ENCODE results near the gene AFG3L2.

The AFG3L2 gene

DNA sequence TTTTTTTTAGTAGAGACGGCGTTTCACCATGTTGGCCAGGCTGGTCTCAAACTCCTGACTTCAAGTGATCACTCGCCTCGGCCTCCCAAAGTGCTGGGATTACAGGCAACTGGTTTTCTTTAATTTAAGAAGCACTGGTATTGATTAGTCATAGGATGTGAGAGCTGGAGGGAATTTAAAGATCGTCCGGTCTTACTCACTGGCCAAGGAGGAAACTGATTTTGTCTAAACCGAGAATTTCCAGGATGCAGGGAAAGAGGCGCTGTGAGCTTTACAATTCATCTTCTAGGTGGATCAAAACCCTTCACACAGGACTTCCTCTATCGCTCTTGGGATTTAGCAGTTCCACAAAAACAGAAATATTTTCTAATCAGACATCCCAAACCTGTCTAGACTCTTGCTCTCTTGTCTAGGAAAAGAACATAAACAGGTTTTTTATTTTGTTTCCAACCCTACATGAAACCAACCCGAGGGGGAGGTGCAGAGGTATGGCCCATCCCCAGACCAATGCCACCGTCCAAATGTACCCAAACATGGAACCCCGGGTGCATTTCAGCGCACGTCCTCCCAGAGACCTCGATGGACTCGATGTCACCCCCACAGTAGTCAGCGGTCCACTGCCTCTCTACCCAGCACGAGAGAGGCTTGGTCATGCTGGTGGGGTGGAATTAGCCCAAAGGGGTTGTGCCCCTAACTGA, 81.5 kb downstream of the AFG3L2 start:
- no peak for ATAC-seq

DNA sequence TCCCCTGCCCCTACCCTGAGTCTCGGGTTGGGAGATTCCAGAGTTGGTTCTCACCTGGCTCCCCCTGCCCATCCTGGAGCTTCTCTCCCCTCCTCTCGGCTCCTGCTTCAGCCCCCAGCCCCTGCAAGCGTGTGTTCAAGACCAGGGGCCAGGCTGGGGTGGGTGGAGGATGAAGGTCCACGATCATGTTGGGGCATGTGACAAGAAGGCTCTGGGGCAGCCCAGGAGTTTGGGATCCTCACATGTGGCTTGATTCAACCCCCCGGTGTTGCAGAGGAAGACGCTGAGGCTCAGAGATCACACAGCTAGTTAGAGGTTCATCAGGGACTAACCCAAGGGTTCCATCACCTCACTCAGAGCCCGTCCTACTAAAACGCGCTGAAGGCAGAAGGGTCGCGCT, 83.2 kb downstream of the AFG3L2 start:
- H3K4me3 Mint-ChIP-seq: no peak overlapping the region
- H3K9me3 Mint-ChIP-seq: no peaks in the 10 kb centered on the region
- H3K27me3 Mint-ChIP-seq: peaks cover 50% of the 10 kb centered on the region
- no peak for ATAC-seq
- no peaks in the 10 kb centered on the region for H3K36me3 Mint-ChIP-seq
- no peaks in the 10 kb centered on the region for H3K4me1 Mint-ChIP-seq
- no peak overlapping the region for H3K27ac Mint-ChIP-seq

More for the DNA sequence above, 81.5 kb downstream of the AFG3L2 start:
- Mint-ChIP-seq H3K36me3 (no peaks in the 10 kb centered on the region), H3K27ac (no peak overlapping the region), H3K27me3 (peaks cover 36% of the 10 kb centered on the region), H3K9me3 (no peaks in the 10 kb centered on the region), H3K4me3 (no peak overlapping the region), H3K4me1 (no peaks in the 10 kb centered on the region)

DNA sequence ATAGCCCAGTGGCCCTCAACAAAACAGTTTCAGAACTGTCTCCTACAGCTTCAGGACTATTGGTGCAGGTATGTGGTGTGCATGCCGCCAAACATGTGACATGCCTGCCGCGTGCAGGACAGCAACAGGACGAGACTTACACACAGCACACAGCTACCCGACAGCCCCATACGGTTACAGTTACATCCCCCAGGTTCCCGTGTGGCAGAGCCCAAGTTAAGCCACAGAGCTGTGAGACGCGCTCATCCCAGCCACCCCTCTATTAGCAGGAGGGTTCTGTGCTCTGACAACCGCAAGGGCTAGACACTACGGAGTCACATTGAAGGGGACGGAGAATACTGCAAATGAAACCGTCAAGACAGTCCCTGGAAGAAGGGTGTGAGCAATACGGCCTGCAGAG, 85.3 kb downstream of the AFG3L2 start:
- ATAC-seq: no peak
- Mint-ChIP-seq H3K36me3 (no peaks in the 10 kb centered on the region), H3K4me1 (peaks cover 4% of the 10 kb centered on the region), H3K27me3 (peaks cover 71% of the 10 kb centered on the region), H3K27ac (no peak overlapping the region), H3K4me3 (no peak overlapping the region), H3K9me3 (no peaks in the 10 kb centered on the region)

DNA sequence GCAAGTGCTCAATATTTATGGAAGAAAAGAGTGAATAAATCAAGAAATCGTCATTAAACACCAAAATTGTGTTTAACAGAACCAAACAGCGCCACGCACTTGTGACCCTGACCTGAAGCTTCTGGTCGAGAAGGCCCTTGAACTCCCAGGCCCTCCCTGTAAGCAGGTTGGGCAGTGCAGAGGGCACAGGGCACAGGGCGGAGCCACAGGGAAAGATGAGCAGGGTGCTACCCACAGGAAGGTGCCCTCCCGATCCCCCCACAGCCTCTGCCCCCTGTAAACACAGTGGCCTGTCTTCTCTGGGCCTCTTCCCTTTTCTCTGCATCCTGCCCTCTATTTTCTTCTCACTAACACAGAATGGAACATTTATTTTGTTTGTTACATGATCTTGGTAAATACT, 85.9 kb downstream of the AFG3L2 start:
- peaks cover 77% of the 10 kb centered on the region for H3K27me3 Mint-ChIP-seq
- H3K9me3 Mint-ChIP-seq: no peaks in the 10 kb centered on the region
- no peak overlapping the region for H3K4me3 Mint-ChIP-seq
- ATAC-seq: no peak
- peaks cover 4% of the 10 kb centered on the region for H3K4me1 Mint-ChIP-seq
- no peaks in the 10 kb centered on the region for H3K36me3 Mint-ChIP-seq
- H3K27ac Mint-ChIP-seq: no peak overlapping the region

DNA sequence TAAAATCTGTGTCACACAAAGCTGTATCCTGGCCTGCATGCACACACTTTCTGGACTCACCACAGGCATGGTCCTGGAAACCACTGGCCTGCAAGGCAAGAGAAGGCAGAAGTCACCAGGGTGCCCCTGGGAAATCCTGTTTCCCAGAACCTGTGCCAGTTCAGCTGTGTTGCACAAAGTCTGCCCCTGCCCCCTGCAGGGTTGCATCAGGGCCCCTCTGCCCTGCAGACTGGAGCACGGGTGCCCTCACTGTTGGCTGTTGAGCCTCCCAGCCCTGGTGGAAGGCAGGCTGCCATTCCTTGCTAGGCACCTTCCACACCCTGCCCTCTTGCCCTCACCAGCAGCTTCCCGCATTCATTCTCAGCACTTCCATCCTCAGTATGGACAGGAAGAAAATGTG, 86.9 kb downstream of the AFG3L2 start:
- ATAC-seq: no peak
- peaks cover 4% of the 10 kb centered on the region for H3K4me1 Mint-ChIP-seq
- H3K9me3 Mint-ChIP-seq: no peaks in the 10 kb centered on the region
- H3K36me3 Mint-ChIP-seq: no peaks in the 10 kb centered on the region
- H3K27ac Mint-ChIP-seq: no peak overlapping the region
- H3K27me3 Mint-ChIP-seq: peaks cover 84% of the 10 kb centered on the region
- no peak overlapping the region for H3K4me3 Mint-ChIP-seq

DNA sequence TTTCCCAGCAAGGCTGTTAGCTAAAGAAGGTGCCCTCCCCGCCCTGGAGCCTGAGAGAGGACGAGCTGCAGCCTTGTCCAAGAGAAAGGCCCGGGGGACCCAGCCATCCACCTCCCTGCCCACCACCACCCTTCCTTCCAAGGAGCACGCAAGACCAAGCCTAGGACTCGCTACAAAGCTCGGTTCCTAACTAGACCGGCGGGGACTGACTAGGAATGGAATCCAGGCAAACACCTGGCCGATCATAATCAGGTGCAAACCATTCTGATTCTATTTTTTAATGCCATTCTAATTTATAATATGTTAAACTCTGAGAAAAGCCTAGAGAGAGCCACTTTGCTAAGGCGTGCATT, 88.6 kb downstream of the AFG3L2 start:
- no peak for ATAC-seq
- Mint-ChIP-seq H3K4me1 (peaks cover 4% of the 10 kb centered on the region), H3K9me3 (no peaks in the 10 kb centered on the region), H3K36me3 (no peaks in the 10 kb centered on the region), H3K27me3 (peaks cover 77% of the 10 kb centered on the region), H3K4me3 (no peak overlapping the region), H3K27ac (no peak overlapping the region)

DNA sequence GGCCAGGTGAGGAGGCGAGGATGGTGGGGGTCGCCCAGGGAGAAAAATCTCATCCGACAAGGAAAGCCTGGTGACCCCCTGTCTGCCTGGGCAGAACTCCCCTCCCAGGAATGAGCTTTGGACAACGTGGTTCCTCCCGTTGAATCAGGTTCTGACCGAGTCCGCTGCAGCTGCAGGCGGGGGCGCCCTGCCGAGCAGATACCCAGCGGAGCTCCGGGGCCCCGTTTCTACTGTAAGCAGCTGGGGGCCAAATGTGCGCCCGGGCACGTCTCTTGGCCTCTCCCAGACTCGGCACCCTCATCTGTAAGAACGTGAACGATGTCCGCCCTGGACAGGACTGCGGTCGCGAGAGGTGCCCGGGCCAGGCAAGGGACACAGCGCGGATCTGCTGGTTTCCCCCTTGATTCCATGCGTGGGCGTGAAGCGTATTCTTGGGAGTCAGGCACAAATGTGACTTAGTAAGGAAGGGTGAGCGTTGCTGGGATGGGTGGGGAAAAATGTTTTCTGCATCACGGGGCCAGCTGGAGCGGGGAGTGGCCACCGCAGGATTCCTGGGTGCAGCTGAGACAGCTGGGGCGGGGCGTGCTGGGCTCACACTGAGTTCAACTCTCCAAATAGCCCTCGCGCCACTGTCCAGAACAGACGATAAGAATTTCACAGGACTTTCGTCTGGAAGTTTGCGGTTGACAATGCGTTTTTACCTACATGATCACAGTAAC, 89.2 kb downstream of the AFG3L2 start:
- Mint-ChIP-seq H3K27me3 (peaks cover 77% of the 10 kb centered on the region), H3K4me3 (peak overlapping the region; percentile 15), H3K9me3 (no peaks in the 10 kb centered on the region), H3K36me3 (no peaks in the 10 kb centered on the region), H3K4me1 (peaks cover 4% of the 10 kb centered on the region), H3K27ac (no peak overlapping the region)
- ATAC-seq: no peak

DNA sequence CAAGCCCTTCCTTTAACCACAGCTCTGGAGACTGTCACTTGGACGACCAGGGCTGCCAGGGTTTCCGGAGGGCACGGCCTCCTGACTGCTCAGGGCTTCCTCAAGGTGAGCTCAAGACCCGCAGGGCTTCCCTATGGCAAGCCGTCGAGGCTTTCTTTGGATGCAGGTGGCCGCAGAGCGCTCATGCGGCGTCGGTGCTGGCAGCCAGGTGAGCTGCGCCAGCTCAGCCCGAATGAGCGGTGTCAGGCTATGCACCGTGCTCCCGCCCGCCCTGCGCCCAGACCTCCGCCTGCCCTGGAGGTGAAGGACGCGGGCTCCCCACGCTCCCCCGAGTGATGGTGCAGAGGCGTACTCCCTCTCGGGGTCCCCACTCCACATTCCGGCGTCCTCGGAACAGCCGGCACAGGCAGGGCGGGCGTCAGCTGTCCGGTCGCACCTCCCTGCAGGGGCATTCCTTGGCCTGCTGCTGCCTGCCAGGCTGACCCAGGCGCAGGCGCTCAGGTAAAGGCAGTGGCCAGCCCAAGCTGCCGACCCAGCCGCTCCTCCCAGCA, 89.8 kb downstream of the AFG3L2 start:
- peaks cover 4% of the 10 kb centered on the region for H3K4me1 Mint-ChIP-seq
- H3K27ac Mint-ChIP-seq: no peak overlapping the region
- H3K9me3 Mint-ChIP-seq: no peaks in the 10 kb centered on the region
- H3K27me3 Mint-ChIP-seq: peaks cover 74% of the 10 kb centered on the region
- no peaks in the 10 kb centered on the region for H3K36me3 Mint-ChIP-seq
- no peak for ATAC-seq
- H3K4me3 Mint-ChIP-seq: no peak overlapping the region

DNA sequence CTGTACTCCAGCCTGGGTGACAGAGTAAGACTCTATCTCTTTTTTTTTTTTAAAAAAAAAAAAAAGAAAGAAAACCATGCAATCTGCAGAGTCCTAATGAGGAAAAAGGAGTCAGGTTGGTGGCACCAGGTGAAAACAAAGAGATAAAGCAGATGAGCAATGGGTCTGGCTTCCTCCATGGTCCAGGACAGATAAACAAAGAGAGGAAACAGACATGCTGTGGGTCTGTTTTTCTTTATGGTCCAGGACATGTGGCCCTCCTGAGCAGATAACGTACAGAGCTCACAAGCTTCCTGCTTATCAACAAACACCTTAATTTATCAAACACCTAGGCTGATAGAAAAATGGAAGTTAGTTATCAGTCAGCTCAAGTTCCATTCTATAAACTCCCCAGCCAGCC, 93.4 kb downstream of the AFG3L2 start:
- no peak overlapping the region for H3K27ac Mint-ChIP-seq
- no peak overlapping the region for H3K4me3 Mint-ChIP-seq
- ATAC-seq: no peak
- peaks cover 74% of the 10 kb centered on the region for H3K27me3 Mint-ChIP-seq
- peaks cover 4% of the 10 kb centered on the region for H3K4me1 Mint-ChIP-seq
- H3K36me3 Mint-ChIP-seq: no peaks in the 10 kb centered on the region
- no peaks in the 10 kb centered on the region for H3K9me3 Mint-ChIP-seq

DNA sequence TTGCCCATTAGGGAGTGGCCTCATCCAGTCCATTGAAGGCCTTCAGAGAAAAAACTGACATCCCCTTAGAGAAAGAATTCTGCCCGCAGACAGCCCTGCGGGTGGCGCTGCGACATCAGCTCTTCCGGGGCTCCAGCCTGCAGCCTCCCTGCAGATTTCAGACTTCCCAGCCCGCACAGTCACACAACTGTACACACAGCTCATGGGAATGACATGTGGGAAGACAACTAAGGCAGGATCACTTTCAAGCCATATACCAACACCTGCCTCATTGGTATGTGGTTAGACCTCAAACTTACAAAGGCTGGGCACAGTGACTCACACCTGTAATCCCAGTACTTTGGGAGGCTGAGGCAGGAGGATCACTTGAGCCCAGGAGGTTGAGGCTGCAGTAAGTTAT, 93.8 kb downstream of the AFG3L2 start:
- Mint-ChIP-seq H3K4me3 (no peak overlapping the region), H3K9me3 (no peaks in the 10 kb centered on the region), H3K36me3 (no peaks in the 10 kb centered on the region), H3K27me3 (peaks cover 70% of the 10 kb centered on the region), H3K4me1 (peaks cover 4% of the 10 kb centered on the region), H3K27ac (no peak overlapping the region)
- ATAC-seq: no peak

DNA sequence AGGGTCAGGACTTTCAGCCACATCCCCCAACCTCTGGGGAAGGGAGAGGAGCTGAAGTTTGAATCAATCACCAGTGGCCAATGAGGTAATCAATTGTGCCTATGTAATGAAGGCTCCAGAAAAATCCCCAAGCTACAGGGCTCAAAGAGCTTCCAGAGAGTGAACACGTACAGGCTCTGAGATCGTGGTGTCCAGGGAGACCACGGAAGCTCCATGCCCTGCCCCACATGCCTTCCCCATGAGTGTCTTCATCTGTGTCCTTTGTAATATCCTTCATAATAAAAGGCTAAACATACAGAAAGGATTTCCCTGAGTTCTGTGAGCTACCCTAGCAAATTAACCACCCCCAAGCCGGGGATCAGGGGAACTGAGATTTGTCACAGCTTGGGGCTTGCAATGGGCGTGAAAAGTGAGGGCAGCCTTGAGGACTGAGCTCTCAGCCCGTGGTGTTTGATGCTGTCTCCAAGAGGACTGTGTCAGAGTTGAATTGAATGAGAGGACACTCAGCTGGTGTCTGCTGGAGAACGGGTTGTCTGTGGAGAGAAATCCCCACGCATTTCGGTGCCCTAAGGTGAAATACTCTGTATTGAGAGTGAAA, 94.5 kb downstream of the AFG3L2 start:
- Mint-ChIP-seq H3K27me3 (peaks cover 70% of the 10 kb centered on the region), H3K4me3 (no peak overlapping the region), H3K9me3 (no peaks in the 10 kb centered on the region), H3K36me3 (no peaks in the 10 kb centered on the region), H3K4me1 (peaks cover under 1% of the 10 kb centered on the region), H3K27ac (no peak overlapping the region)
- ATAC-seq: no peak

DNA sequence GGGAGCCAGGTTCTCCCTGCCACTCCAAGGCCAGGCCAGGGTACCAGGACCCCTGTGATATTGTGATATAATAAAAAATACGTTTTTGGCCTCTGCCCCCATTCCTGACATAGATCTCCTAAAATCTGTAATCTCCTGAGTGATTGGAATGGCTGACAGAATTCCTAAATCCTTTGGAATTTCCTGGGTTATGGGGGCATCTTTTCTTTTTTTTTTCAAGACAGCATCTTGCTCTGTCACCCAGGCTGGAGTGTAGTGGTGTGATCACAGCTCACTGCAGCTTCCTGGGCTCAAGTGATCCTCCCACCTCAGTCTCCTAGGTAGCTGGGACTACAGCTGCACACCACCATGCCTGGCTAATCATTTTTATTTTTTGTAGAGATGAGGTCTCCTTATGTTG, 95.2 kb downstream of the AFG3L2 start:
- no peaks in the 10 kb centered on the region for H3K36me3 Mint-ChIP-seq
- no peak overlapping the region for H3K4me3 Mint-ChIP-seq
- H3K4me1 Mint-ChIP-seq: no peaks in the 10 kb centered on the region
- no peaks in the 10 kb centered on the region for H3K9me3 Mint-ChIP-seq
- H3K27ac Mint-ChIP-seq: no peak overlapping the region
- ATAC-seq: no peak
- peaks cover 70% of the 10 kb centered on the region for H3K27me3 Mint-ChIP-seq

DNA sequence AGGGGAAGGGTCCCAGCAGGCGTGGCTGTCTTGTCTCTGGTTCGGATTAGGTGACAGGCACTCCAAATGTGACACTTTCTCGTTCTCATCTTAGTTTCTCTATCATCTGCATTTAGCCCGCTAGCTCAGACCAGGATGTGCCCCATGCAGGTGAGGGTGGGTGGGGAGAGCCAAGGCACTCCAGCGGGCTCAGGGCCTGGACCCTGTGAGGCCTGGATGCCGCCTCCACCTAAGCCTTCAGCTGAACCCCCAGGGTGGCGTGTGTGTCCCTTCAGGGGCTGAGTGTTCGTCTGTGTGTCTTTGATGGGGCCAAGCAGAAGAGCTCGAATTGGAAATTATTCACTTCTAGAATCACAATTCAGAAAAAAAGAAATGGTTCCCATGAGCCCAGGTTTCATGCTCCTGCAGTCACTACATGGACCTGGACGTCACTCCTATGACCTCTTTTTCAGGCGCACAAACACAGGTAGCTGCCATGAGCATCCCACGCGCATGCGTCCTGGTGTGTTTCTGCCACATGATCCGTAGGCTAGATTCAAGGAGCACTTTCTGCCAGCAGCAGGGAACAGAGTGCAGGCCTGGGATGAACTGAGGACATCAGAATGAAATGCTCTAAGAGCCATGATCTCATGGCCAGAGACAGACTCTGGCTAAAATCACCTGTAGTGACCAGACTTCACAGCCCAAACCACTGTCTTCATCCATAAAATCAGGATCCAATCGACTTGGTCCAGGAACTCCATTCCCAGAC, 97.1 kb downstream of the AFG3L2 start:
- no peak overlapping the region for H3K27ac Mint-ChIP-seq
- peaks cover 71% of the 10 kb centered on the region for H3K27me3 Mint-ChIP-seq
- no peak for ATAC-seq
- H3K4me3 Mint-ChIP-seq: no peak overlapping the region
- no peaks in the 10 kb centered on the region for H3K4me1 Mint-ChIP-seq
- H3K9me3 Mint-ChIP-seq: no peaks in the 10 kb centered on the region
- H3K36me3 Mint-ChIP-seq: no peaks in the 10 kb centered on the region
